HG03342 (cell line): Measurements from ENCODE around the gene ESRRA.

Experiments used
- ATAC-seq: cut with Tn5 transposase; IDR thresholded peaks from one replicate; pipeline ENCODE4 v1.9.1; 2021; ENCODE audit warnings: mild to moderate bottlenecking, moderate library complexity; ENCODE audit not compliant: unreplicated experiment

Gene ESRRA

DNA sequence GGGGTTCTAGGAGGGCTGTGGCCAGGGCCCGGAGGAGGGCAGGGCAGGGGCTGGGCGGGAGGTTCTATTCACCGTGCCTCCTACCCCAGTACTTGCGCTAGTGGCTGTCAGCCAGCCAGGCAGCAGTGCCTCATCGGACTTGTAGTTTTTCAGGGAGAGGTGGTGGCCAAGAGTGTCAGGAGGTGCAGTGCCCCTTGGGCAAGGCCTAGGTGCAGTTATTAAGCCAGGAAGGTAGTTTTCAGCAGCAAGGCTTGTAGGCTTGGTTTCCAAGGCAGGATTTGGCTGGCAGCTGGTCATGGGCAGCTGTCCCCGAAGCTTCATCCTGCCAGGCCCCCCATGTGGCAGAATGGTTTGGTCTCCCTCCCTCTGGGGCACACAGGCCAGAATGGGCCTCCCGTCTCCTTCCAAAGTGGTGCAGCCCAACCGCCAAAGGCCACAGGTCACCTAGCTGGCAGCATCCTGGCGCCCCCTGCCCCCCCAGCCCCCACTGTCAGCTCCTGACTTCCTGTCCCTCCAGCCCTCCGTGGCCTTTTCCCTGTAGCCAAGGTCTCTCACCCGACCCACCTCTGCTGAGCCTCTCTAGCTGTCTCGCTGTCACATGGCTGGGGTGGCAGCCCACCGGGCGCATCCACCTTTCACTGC, 43.2 kb downstream of the ESRRA start:
- no peak for ATAC-seq

DNA sequence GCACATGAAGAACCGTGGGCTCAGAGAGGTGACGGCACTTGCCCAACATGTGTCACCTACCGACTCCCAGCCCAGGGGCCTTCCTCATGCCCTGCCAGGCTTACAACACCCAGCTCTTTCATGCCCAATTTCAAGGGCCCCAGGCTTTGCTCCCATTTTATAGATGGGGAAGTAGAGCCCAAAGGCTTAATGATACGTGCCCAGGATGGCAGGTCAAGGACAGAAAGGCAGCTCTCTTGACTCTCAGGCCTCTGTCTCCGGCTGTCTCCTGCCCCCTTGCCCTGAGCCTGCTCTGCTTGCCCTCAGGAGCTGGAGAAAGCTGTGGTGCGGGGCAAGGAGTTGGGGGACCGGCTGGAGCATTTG, 43.7 kb downstream of the ESRRA start:
- no peak for ATAC-seq

DNA sequence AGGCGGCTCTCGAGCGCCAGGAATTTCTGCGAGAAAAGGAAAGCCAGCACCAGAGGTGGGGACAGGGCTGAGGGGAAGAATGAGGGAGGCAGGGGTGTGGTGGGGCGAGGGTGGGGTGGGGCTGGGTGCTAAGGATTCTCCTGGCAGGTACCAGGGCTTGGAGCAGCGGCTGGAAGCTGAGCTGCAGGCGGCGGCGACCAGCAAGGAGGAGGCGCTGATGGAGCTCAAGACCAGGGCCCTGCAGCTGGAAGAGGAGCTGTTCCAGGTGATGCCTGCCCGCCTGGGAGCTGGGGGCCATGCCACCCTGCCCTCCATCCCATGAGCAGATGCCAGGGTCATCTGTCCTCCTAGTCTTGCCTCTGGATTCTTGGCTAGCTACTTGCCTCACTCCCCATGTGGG, 44.1 kb downstream of the ESRRA start:
- no peak for ATAC-seq

DNA sequence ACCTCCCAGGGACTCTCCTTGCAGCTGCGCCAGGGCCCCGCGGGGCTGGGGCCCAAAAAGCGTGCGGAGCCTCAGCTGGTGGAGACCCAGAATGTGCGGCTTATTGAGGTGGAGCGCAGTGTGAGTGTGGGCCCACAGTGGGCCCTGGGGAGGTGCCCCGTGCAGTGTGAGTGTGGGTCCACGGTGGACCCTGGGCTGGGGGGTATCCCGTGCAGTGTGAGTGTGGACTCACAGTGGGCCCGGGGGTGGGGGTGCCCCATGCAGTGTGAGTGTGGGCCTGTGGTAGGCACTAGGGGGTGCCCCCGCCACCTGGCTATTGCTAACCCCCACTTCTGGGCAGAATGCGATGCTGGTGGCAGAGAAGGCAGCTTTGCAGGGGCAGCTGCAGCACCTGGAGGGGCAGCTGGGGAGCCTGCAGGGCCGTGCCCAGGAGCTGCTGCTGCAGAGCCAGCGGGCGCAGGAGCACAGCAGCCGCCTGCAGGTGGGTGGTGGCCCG, 45.9 kb downstream of the ESRRA start:
- no peak for ATAC-seq

DNA sequence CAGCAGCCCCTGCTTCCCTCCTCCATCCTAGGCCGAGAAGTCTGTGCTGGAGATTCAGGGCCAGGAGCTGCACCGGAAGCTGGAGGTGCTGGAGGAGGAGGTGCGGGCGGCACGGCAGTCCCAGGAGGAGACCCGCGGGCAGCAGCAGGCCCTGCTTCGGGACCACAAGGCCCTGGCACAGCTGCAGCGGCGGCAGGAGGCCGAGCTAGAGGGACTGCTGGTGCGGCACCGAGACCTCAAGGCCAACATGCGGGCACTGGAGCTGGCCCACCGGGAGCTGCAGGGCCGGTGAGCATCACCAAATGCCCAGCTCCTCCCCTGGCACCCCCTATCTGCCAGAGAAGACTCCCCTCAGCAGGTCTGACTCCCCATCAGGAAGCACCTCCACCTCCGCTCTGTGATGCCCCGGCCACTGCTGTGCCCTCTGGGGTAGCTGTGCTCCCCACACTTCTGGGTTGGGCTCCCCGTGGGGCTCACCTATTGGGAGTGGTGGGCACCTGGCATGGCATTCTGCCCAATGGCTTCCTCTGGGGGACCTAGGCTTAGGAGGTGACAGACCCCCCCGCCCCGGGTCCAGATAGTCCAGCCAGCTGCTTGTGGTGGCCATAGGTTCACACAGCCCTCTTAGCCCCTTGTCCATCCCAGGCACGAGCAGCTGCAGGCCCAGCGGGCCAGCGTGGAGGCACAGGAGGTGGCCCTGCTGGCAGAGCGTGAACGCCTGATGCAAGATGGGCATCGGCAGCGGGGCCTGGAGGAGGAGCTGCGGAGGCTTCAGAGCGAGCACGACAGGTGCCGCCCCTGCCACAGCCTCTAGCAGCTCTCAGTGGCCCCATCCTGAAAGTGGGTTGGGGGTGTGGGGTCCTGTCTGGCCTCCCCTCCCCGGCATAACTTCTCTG, 47.0 kb downstream of the ESRRA start:
- ATAC-seq: no peak

DNA sequence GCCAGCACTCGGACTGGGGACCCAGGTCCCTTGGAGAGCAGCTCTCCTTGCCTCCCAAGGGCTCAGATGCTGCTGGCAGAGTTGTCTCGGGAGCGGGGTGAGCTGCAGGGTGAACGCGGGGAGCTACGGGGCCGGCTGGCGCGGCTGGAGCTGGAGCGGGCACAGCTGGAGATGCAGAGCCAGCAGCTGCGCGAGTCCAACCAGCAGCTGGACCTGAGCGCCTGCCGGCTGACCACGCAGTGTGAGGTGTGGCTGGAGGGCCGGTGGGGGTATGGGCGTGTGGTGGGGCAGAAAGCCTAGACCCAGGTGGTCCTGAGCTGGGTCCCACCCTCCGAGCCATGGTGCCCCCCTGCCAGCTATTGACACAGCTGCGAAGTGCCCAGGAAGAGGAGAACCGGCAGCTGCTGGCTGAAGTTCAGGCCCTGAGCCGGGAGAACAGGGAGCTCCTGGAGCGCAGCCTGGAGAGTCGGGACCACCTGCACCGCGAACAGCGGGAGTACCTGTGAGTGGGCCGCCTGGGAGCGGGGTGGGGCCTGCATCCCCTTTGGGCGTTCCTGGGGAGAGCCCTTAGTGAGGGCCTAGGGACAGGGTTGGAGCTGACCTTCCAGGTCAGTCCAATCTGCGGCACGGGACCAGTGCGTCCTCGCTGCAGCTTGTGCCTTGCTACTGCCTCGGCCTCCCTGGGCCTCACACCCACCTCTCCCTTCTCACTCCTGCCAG, 47.8 kb downstream of the ESRRA start:
- no peak for ATAC-seq

DNA sequence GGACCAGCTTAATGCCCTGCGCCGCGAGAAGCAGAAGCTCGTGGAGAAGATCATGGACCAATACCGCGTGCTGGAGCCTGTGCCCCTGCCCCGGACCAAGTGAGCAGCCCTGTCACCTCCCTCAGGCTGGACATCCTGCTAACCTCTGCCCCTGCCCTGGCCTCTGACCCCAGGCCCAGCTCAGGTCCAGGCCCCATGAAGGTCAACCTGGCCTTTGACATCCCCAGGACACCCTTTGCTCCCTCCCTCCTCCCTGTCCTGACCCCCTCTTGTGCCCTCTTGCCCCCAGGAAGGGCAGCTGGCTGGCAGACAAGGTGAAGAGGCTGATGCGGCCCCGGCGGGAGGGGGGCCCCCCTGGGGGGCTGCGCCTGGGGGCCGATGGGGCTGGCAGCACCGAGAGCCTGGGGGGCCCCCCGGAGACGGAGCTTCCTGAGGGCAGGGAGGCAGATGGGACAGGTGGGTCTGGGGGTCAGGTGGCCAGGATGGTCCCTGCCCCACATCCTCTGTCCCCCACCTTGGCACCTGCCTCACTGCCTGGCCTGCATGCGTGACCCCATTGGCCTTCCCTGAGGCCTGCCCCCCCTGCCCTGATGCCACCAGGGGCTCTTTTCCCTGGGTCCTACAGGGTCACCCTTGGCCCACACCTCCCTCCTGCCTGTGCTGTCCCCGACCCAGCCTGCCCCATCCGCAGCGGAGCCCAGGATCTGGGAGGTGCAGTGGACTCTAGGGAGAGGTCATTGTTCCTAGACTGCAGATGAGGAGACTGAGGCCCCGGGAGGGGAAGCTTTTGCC, 48.6 kb downstream of the ESRRA start:
- no peak for ATAC-seq

DNA sequence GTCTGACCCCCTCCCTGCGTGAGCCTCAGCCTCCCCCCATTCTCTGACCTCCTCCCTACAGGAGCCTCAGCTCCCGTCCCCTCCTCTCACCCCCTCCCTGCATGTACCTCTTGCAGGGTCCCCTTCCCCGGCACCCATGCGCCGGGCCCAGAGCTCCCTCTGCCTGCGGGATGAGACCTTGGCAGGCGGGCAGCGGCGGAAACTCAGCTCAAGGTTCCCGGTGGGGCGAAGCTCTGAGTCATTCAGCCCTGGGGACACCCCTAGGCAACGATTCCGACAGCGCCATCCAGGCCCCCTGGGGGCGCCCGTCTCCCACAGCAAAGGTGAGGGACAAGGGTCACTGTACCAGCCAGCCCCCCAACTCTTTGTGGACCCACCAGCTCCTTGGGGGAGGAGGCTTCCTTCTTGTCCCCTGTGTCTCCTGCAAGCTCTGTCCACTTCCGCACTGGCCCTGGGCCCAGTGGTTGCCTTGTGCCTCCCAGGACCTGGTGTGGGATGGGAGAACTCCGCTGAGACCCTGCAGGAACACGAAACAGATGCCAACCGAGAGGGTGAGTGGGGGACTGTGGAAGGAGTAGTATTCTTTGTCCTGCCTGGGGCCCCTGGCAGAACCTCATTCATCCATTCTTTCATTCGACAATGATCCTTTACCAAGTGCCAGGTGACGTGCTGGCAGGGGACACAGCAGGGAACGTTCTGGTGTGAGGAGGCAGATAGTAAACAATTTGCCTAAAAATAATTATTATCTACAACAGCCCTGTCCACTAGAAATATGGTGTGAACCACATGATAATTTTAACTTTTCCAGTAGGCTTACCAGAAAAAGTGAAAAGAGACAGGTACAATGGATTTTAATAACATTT, 50.0 kb downstream of the ESRRA start:
- no peak for ATAC-seq

DNA sequence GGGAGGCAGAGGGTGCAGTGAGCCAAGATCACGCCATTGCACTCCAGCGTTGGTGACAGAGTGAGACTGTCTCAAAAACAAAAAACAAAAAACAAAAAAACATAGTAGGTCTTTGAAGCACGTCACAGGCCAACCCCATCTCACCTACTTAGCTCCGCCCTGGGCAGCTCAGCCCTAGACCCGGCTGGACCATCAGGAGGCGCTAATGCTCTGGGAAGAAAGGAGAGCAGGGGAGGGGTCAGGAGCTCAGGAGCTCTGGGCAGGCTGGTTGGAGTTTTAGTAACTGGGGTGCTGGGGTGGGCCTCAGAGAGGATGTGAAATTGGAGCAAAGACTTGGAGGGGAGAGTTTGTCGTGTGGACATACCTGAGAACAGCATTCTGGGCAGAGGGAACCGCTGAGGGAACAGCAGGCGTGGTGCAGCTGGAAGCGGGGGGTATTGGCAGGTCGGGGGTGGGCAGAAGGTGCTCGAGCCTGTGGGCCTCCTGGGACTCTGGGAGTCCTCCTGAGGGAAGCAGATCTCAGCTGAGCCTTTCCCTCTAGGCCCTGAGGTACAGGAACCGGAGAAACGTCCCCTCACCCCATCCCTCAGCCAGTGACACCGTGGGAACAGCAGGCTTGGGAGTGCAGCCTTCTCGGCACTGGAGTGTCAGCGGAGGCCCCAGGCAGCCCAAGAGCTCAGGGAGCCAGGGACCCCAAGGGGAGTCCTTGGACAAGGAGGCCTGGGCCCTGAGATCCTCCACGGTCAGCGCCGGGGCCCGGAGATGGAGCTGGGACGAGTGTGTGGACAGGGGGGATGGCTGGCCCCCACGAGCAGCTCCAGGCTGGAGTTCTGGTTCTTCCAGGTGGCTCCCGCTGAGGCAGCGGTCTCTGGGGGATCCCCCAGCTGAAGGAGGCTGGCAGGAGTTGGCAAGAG, 51.4 kb downstream of the ESRRA start:
- ATAC-seq: no peak

DNA sequence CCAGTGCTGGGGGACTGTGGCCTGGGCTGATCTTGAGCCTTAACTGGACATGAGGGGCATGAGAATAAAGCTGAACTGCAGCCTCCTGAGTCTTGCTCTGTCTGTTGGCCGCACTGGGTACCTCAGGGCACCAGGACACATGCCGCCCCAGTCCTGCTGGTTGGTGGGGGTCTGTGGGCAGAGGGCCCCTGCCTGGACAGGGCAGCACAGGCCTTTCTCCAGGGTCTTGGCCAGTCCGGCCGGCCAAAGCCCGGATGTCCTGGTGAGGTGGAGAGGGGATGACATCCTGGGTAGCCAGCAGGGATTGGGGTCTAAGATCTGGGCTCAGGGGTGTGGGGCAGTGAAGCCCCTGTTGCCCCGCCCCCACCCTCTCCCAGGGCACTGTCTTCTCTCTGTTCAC, 52.1 kb downstream of the ESRRA start:
- ATAC-seq: no peak

DNA sequence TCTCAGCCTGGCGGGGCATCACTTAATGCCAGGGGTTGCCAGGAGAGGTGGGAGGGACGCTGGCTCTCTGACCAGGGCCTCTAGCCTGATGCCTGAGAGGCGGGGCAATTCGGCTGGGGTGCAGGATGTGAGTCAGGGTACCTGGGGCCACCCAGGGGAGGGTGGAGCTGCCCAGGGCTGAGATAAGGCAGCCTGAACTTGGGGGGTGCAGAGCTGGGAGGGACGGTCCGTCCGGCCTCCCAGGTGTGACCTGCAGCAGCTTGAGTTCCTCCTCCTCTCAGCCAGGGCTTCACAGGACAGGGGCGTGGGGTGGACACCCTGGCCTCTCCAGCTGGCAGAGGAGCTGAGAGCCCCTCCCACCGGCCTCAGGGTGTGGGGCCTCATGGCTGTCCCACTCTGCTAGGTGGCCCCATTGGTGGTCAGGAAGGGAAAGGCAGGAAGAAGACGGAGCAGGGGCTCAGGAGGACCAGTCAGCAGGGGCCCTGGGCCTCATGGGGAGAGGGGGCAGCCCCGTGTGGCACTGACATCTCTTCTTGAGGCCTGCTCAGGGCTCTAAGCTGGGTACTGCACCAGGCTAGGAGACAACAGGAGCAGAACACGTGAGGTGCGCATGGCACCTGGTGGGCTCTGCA, 52.7 kb downstream of the ESRRA start:
- no peak for ATAC-seq

DNA sequence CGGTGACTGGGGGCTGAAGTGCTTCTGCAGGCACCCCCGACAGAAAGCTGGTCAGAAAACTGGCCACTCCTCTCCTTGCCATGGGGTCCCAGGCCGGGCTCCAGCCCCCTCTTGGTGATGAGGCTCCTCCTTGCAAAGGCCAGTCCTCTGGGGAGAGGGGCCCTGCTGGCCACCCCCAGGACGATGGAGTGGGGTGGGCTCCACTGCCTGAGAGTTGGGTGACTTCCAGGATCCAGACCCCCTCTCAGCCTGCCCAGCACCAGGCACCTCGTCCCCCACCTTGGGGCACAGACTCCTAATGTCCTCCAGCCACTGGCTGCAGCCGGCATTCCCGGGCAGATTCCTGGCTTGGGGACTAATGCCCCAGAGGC, 53.2 kb downstream of the ESRRA start:
- no peak for ATAC-seq

DNA sequence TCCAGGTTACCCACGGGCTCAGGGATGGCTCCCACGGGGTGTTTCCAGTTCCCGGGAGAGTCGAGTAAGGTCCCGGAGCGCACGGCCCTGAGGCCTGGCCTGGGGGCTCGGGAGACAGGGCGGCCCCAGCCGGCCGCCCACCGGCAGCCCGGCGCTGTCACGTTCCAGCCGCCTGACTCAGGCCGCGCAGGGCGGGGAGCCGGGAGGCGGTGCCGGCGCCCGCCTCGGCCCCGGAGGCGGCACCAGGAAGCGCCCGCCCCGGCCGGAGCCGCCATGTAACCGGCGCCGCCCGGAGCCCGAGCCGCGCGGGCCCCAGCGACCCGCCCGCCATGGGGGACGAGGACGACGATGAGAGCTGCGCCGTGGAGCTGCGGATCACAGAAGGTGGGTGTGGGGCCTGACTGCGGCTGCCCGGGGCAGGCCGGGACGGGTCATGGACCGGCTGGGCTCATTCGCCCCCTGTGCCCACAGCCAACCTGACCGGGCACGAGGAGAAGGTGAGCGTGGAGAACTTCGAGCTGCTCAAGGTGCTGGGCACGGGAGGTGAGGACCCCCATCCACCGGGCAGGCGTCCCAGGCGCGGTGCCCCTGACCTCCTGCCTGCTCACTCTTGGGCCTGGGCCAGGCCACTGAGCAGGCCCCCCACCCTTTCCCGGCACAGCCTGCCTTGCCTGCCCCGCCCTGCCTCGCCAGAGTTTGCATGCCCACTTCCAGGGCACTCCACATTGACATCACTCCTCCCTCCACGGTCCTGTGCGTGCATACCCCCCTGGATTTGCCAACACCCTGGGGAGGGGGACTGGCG, 53.8 kb downstream of the ESRRA start, which contains the start of gene RPS6KA4:
RPS6KA4 (plus strand) TSS at position 256 of the 805 bp plus-strand sequence; CDS start at position 330, 74 bp downstream.
- peak; percentile 58 for ATAC-seq

DNA sequence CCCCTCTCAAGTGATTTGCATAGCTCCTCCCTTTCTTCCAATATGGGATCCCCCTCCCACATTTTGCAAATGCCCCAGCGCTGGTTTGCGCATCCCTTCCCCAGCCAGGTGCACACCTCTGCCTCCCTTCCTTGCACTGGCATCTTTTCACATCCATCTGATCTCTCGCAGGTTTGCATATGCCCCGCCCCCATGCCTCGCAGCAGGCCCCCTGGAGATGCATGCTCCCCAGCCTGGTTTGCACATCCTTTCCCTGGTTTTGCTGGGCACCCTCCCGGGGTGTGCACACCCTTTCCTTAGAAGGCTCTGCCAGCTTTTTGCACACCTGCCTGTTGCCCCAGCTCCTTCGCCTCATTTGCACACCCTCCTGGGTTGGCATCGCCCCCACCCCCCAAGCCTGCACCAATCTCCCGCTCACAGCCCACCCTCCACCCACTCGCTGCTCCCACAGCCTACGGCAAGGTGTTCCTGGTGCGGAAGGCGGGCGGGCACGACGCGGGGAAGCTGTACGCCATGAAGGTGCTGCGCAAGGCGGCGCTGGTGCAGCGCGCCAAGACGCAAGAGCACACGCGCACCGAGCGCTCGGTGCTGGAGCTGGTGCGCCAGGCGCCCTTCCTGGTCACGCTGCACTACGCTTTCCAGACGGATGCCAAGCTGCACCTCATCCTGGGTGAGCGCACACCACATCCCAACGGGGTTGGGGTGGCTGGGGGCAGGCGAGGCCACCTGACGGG, 54.6 kb downstream of the ESRRA start:
- ATAC-seq: no peak

DNA sequence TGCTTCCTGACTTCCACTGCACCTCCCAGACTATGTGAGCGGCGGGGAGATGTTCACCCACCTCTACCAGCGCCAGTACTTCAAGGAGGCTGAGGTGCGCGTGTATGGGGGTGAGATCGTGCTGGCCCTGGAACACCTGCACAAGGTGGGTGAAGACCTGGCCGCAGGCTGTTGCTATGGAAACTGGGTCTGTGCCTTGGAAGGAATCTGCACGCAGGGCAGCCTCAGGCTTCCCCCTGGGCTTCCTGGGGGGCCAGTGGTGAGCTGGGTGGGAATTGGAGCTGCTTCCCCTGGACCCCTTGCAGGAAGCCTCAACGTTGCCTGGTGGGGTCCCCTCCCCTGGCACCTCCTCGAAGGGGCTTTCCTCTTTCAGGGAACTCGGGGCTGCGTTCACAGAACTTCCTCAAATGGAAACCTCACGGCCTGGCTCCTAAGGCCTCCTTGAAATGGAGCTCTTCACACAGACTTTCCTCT, 55.2 kb downstream of the ESRRA start:
- no peak for ATAC-seq

DNA sequence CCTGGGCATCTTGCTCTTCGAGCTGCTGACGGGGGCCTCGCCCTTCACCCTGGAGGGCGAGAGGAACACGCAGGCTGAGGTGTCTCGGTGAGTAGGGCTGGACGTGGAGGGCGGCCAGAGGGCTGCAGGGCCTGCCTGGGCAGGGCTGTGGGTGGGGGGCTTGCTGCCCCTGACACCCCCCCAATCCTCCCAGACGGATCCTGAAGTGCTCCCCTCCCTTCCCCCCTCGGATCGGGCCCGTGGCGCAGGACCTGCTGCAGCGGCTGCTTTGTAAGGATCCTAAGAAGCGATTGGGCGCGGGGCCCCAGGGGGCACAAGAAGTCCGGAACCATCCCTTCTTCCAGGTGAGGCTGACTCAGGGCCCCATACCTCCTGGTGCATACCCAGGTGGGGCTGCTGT, 56.3 kb downstream of the ESRRA start:
- no peak for ATAC-seq

DNA sequence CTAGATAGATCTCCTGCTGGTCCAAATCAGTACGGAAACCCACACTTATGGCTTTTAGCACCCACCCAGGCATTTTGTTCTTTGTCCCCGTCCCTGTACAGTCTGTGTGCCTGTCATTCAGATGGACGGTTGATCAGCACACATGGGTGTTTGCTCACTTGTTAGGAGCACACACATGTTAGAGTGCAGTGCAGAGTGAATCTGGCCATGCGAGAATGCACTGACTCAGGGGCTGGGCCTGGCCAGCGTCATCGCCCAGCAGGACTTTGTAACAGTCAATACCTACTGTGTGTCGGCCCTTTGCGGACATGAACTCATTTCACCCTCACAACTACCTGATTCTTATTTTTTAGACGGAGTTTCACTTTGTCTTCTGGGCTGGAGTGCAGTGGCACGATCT, 57.0 kb downstream of the ESRRA start:
- ATAC-seq: no peak
